HEK293T (cell line): ENCODE data around the gene HKDC1.

Experiments
- CTCF ChIA-PET: fragments of 350-600 bp; formaldehyde crosslinking; extraction: SDS; loops from one replicate; lab custom pipeline; 2021; ENCODE audit warnings: antibody characterized with exemption, inconsistent platforms; lab: Yijun Ruan, JAX
- POLR2A ChIA-PET: fragments of 350-600 bp; formaldehyde crosslinking; extraction: SDS; loops from one replicate; lab custom pipeline; 2020; ENCODE audit warnings: antibody characterized with exemption, inconsistent platforms; lab: Yijun Ruan, JAX
- DNase-seq: peaks from one replicate; pipeline ENCODE4 v3.0.0; 2012; ENCODE audit warnings: mixed read lengths; ENCODE audit errors: extremely low spot score
- ARNT ChIP-seq: fragments of 450-650 bp; IDR thresholded peaks from 2 replicates; pipeline ENCODE4 v1.6.1; 2017; ENCODE audit warnings: mild to moderate bottlenecking
- BHLHE40 ChIP-seq: fragments of 450-650 bp; IDR thresholded peaks from 2 replicates; pipeline ENCODE4 v1.6.1; 2016; ENCODE audit warnings: mild to moderate bottlenecking, moderate library complexity, borderline replicate concordance
- CTBP1 ChIP-seq: fragments of 450-650 bp; IDR thresholded peaks from 2 replicates; pipeline ENCODE4 v1.6.1; 2016; ENCODE audit warnings: borderline replicate concordance
- ELF4 ChIP-seq: fragments of 450-650 bp; IDR thresholded peaks from 2 replicates; pipeline ENCODE4 v1.6.1; 2017; ENCODE audit warnings: antibody characterized with exemption
- FOXA1 ChIP-seq: fragments of 450-650 bp; IDR thresholded peaks from 2 replicates; pipeline ENCODE4 v1.6.1; 2016; ENCODE audit warnings: mild to moderate bottlenecking
- FOXK2 ChIP-seq: fragments of 450-650 bp; IDR thresholded peaks from 2 replicates; pipeline ENCODE4 v1.6.1; 2016; ENCODE audit warnings: mild to moderate bottlenecking
- FOXM1 ChIP-seq: fragments of 450-650 bp; IDR thresholded peaks from 2 replicates; pipeline ENCODE4 v1.6.1; 2017; ENCODE audit warnings: mild to moderate bottlenecking, borderline replicate concordance
- HDGF ChIP-seq: fragments of 450-650 bp; IDR thresholded peaks from 2 replicates; pipeline ENCODE4 v1.6.1; 2017; ENCODE audit warnings: antibody characterized with exemption, borderline replicate concordance
- L3MBTL2 ChIP-seq: fragments of 450-650 bp; conservative IDR thresholded peaks from 2 replicates; pipeline ENCODE4 v1.6.1; 2016; ENCODE audit warnings: mild to moderate bottlenecking
- LEF1 ChIP-seq: fragments of 450-650 bp; IDR thresholded peaks from 2 replicates; pipeline ENCODE4 v1.6.1; 2017; ENCODE audit warnings: mild to moderate bottlenecking, borderline replicate concordance
- NFRKB ChIP-seq: fragments of 450-650 bp; IDR thresholded peaks from 2 replicates; pipeline ENCODE4 v1.6.1; 2016; ENCODE audit warnings: mild to moderate bottlenecking, moderate library complexity
- SP1 ChIP-seq: fragments of 450-650 bp; IDR thresholded peaks from 2 replicates; pipeline ENCODE4 v1.6.1; 2017
- SUZ12 ChIP-seq: fragments of 450-650 bp; IDR thresholded peaks from 2 replicates; pipeline ENCODE4 v1.6.1; 2016; ENCODE audit warnings: mild to moderate bottlenecking
- TARDBP ChIP-seq: fragments of 450-650 bp; IDR thresholded peaks from 2 replicates; pipeline ENCODE4 v1.6.1; 2016
- ZNF384 ChIP-seq: fragments of 450-650 bp; IDR thresholded peaks from 2 replicates; pipeline ENCODE4 v1.6.1; 2016
- TF ChIP-seq, protein P1 (sequence below): fragments of 450-650 bp; IDR thresholded peaks from 2 replicates; pipeline ENCODE4 v1.6.1; 2016

HKDC1 gene

DNA sequence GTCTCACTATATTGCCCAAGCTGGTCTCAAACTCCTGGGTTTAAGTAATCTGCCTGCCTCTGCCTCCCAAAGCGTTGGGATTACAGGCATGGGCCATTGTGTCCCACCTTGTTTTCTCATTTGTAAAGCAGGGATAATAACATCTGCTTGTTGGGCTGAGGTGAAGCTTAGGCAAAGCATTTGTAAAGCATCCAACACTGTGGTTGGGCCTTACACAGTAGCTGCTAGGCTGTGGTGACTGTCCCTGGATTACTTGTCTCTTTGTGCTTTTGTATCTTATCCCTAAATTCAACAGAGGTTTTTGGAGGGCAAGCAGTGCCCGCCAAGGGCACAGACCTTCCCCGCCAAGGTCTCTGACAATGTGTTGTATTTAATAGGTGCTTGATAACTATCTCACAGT, 14.3 kb downstream of the HKDC1 start:
- DNase-seq, result no peak
- CTCF ChIA-PET, result no interaction called here
- TF ChIP-seq TARDBP, result no peak
- TF ChIP-seq, protein P1, sequence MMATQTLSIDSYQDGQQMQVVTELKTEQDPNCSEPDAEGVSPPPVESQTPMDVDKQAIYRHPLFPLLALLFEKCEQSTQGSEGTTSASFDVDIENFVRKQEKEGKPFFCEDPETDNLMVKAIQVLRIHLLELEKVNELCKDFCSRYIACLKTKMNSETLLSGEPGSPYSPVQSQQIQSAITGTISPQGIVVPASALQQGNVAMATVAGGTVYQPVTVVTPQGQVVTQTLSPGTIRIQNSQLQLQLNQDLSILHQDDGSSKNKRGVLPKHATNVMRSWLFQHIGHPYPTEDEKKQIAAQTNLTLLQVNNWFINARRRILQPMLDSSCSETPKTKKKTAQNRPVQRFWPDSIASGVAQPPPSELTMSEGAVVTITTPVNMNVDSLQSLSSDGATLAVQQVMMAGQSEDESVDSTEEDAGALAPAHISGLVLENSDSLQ, result 0 out of 2 replicates have a peak, but pooled peaks have one; percentile 25
- no peak for TF ChIP-seq FOXK2
- TF ChIP-seq ZNF384, result no peak
- no peak for TF ChIP-seq BHLHE40
- TF ChIP-seq FOXM1, result no peak
- TF ChIP-seq ARNT, result no peak
- no peak for TF ChIP-seq CTBP1
- POLR2A ChIA-PET, result no interaction called here

DNA sequence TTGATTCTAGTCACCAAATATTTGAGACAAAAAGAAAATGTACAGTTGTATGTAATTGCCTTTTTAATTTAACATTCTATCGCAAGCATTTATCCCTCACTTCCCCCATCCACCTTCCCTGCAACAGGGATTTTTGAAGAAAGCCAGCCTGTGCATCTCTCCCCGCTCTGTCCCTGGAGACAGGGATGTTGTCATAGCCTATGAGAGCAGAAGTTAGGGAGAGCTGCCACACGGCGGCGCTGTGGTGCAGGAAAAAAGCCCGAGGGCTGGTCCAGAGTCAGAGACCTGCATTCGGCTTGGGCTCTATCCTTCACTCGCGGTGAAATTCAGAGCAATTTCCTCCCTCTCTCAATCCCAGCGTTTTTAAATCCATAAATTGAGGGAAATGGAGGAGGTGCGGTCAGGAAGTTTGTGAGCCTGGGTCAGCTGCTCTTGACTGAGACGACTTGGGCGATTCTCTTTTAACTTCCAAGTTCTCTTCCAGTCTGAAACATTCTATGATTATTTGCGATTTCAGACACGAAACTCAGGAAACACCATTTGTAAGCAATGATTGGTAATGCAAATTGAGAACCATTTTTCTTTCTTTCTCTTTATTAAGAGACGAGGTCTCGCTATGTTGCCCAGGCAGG, 17.5 kb downstream of the HKDC1 start:
- ChIA-PET POLR2A (no interaction called here), CTCF (interaction anchor here (0.6 to 4.1 kb wide), 4 partner anchors 155 to 244 kb away, joined by 3 to 15 read pairs (median 4); no protein-coding TSS in a partner anchor)
- peak; percentile 88 for DNase-seq
- no peak for TF ChIP-seq FOXK2
- TF ChIP-seq BHLHE40, result no peak
- TF ChIP-seq NFRKB, result no peak
- no peak for TF ChIP-seq ELF4
- no peak for TF ChIP-seq ARNT
- no peak for TF ChIP-seq ZNF384
- TF ChIP-seq SUZ12, result no peak
- TF ChIP-seq FOXM1, result no peak
- no peak for TF ChIP-seq CTBP1
- TF ChIP-seq, protein P1, result no peak
- no peak for TF ChIP-seq LEF1
- no peak for TF ChIP-seq HDGF
- no peak for TF ChIP-seq TARDBP
- no peak for TF ChIP-seq L3MBTL2
- no peak for TF ChIP-seq SP1
- TF ChIP-seq FOXA1, result no peak

DNA sequence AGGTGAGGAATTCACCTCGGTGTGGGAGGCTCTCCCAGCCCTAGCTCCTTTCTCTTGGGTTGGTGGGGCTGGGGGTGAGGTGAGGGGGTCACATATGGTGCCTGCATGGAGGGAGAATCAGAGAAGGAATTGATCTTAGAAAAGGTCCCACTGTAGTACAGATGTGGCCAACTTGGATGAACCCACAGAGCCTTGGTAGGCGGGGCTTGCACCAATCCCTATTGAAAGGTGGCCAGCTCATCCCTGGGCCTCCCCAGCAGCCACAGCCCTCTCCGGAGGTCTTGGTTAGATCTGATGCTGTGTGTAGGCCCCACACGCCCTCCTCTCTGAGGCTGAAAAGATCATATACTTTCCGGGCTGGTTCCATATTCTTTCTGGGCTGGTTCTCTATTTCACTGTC, 19.0 kb downstream of the HKDC1 start:
- DNase-seq, result no peak
- CTCF ChIA-PET, result interaction anchor here (0.8 to 4.1 kb wide), 4 partner anchors 151 to 171 kb away, joined by 3 to 15 read pairs (median 4); no protein-coding TSS in a partner anchor
- POLR2A ChIA-PET, result no interaction called here
- TF ChIP-seq FOXA1 (no peak), FOXK2 (no peak), SUZ12 (no peak), LEF1 (no peak), L3MBTL2 (no peak), ZNF384 (no peak), HDGF (no peak), CTBP1 (no peak), NFRKB (no peak), ARNT (no peak), SP1 (no peak), TARDBP (no peak), ELF4 (no peak), FOXM1 (no peak)
- TF ChIP-seq, protein P1, result no peak

DNA sequence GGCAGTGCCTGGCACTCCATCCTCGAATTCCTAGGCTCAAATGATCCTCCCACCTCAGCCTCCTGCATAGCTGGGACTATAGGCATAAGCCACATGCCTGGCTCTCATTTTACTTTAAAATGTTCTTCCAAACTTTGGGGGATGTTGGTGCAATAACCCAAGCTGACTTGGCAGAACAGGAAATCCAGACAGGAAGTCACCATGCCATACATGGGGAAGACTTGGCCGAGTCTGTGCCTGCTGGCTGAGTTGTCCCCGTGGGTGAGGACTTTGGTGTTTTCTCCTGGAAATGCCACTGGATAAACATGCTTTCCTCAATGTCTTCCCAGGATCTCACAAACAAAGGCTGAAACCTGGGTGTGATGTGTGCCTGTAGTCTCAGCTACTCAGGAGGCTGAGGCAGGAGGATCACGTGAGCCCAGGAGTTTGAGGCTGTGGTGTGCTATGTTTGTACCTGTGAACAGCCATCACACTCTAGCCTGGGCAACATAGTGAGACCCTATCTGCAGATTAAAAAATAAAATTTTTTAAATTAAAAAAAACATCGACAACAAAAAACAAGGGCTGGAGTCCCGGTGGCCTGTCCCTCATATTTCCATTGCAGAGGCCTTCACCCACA, 19.8 kb downstream of the HKDC1 start:
- no peak for DNase-seq
- POLR2A ChIA-PET, result no interaction called here
- CTCF ChIA-PET, result interaction anchor here (0.8 to 4.1 kb wide), 2 partner anchors 150 to 153 kb away, joined by 3 to 15 read pairs; no protein-coding TSS in a partner anchor
- no peak for TF ChIP-seq ELF4
- TF ChIP-seq BHLHE40, result no peak
- no peak for TF ChIP-seq CTBP1

DNA sequence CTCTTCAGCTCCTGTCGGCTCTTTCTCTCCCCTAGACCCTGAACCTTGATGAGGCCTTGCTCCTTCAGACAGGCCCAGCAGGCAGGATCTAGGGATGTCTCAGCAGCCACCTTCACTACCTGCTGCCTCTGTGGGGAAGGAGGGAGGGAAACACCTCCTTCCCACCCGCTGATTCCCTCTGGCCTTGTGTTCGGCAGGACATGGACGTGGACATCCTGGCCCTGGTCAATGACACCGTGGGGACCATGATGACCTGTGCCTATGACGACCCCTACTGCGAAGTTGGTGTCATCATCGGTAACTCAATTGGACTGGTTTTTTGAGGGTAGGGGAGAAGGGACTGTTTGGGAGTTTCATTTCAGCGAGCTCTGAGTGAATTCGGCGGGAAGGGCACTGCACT, 20.3 kb downstream of the HKDC1 start:
- ChIA-PET CTCF (no interaction called here), POLR2A (no interaction called here)
- TF ChIP-seq FOXK2 (no peak), FOXM1 (no peak), LEF1 (no peak), ZNF384 (no peak)
- DNase-seq, result no peak

DNA sequence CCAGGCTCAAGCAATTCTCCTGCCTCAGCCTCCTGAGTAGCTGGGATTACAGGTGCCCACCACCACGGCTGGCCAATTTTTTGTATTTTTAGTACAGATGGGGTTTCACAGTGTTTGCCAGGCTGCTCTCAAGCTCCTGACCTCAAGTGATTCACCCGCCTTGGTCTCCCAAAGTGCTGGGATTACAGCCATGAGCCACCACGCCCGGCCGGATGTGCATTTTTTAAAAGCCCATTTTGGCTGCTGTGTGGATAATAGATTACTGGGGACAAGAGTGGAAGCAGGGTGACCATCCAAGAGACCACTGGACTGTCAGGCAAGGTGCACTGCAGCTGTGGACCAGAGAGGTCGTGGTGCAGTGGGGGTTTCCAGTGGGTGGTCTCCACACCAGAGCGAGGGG, 21.4 kb downstream of the HKDC1 start:
- CTCF ChIA-PET, result no interaction called here

More for the DNA sequence above, 21.4 kb downstream of the HKDC1 start:
- POLR2A ChIA-PET, result no interaction called here
- no peak for TF ChIP-seq FOXM1
- no peak for TF ChIP-seq NFRKB
- no peak for TF ChIP-seq SP1
- TF ChIP-seq ARNT, result no peak
- TF ChIP-seq, protein P1, result no peak
- TF ChIP-seq SUZ12, result no peak
- TF ChIP-seq TARDBP, result no peak
- no peak for TF ChIP-seq ZNF384
- no peak for TF ChIP-seq BHLHE40
- TF ChIP-seq LEF1, result no peak
- no peak for TF ChIP-seq HDGF
- no peak for TF ChIP-seq FOXA1
- no peak for TF ChIP-seq ELF4
- no peak for TF ChIP-seq L3MBTL2
- no peak for TF ChIP-seq FOXK2
- no peak for DNase-seq
